VCaP (cell line): Measurements from ENCODE around the gene UBE3B.

Source experiments
- H3K27ac ChIP-seq: fragments of 450-650 bp; 2 replicates; pipeline ENCODE4 v1.5.1; 2017
- CTCF ChIP-seq: fragments of 450-650 bp; conservative IDR thresholded peaks from 2 replicates; pipeline ENCODE4 v1.5.1; 2017; ENCODE audit warnings: mild to moderate bottlenecking, moderate library complexity

UBE3B gene

DNA sequence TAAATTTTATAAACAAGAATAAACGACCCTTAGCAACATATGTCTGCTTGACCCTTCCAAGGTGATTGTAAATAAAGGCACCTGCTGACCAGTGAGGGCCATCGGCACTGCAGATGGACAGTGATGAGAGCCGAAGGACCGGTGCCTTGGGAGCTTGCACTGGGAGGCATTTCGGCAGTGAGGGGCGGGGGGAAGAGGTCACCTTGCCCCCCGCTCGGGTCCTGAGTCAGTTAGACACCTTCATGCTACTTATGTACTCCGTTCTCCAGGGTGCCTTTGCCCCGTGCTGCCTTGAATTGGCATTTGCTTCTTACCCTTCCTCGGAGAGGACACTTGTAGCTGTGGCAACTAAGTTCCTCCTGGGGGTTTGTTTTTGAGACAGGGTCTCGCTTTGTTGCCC, 72.8 kb downstream of the UBE3B start:
- no peak overlapping the region for H3K27ac ChIP-seq
- no peak for TF ChIP-seq CTCF

- no peak for TF ChIP-seq CTCF
- no peak overlapping the region for H3K27ac ChIP-seq
Measured at GRCh38 chr12:109551108-109551507, 73.7 kb downstream of the UBE3B start.

DNA sequence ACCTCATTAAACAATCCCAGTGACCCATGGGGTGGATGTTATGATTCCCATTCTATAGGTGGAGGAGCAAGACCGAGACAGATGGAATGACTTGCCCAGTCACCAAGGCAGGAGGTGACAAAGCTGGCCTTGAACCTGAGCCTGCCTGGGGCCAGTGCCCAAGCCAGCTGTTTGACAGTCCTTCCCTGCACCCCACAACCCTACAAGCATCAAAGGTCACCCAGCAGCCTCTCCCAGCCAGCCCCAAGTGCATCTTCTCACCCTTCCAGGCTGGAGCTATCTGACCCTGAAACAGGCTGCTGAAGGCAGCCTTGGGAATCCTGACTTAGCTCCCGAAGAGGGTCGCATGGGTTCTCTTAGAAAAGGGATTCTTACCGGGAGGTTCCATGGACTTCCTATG, 75.5 kb downstream of the UBE3B start:
- H3K27ac ChIP-seq: no peak overlapping the region
- TF ChIP-seq CTCF: no peak

- TF ChIP-seq CTCF: no peak
- no peak overlapping the region for H3K27ac ChIP-seq
Measured at GRCh38 chr12:109553483-109553882, 76.0 kb downstream of the UBE3B start.

GRCh38 chr12:109553906-109554500, 76.6 kb downstream of the UBE3B start:
- no peak for TF ChIP-seq CTCF

GRCh38 chr12:109554761-109555160, 77.3 kb downstream of the UBE3B start:
- no peak for TF ChIP-seq CTCF
- H3K27ac ChIP-seq: no peak overlapping the region

More at GRCh38 chr12:109553906-109554500, 76.6 kb downstream of the UBE3B start:
- no peak overlapping the region for H3K27ac ChIP-seq

DNA sequence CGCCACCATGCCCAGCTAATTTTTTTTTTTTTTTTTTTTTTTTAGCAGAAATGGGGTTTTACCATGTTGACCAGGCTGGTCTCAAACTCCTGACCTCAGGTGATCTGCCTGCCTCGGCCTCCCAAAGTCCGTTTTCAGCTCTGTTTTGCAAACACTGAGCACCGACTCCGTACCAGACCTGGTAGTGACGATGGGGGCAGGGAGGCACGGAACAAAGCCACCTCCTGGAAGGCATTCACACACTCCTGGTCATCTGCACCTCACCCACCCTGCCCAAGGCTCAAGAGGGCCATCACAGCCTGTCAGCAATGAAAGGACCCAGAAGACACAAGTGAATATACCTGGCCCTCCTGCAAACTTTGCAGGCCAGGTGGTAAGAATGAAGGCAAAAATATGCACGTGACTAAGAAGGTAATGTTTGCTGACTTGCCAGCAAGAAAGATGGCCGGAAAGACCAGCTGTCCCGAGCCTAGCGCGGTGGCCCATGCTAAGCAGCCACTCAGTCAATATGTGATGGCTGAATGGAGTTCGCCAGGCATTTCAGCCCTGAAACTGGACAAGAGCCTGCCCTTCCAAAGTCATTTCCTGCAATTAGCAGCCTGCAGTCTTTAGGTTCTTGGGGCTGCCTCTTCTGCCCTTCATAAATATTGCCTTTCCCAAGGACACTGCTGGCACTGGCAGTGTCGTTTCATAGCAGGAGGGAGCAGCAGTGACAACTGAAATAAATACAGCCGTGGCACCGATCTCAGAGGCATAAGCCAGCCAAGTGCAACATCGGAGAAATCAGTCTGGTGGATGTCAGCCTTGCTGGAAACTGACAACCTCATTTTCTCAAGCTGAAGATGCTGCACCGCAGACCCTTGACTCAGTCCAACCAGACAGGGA, 78.2 kb downstream of the UBE3B start:
- no peak overlapping the region for H3K27ac ChIP-seq
- TF ChIP-seq CTCF: no peak
